Effector CD4-positive, alpha-beta T cell (primary cell): ENCODE data around the gene BRSK1.

Source experiments
- DNase-seq: peaks from one replicate; pipeline ENCODE4 v3.0.0-alpha.2; 2020

Gene BRSK1

DNA sequence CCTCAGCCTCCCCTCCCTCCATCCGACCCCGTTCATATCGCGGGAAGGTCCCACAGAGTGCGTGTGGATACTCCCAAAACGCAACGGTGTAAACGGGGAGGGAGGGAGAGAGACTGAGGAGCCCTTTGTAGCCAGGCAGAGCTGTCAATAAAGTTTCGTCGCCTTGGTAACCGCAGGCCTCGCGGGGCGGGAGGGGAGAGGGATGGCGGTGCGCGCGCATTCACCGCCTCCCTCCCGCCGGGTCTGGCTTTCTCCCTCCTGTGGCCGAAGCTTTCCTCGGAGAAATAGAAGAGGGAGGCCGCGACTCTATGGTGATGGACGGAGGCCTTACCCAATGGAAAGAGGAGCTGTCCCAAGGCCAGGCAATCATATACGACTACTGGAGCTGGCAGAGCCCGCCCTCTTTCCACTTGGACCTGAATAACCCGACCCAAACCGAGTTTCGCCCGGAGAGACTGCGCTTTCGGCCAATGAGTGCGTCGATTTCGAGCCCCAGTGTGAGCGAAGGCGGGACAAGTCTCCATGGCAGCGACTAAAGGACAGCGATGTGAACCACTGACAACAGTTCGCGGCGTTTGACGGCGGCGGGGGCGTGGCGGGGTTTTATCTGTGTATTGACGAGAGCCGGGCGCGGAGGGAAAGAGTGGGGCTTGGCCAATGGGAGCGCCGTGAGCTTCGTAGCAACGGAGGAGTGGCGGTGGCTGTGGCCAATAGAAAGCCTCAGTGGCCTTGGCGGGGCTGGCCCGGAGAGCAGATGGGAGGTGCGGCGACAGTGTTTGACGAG lies 55.5 kb downstream of the BRSK1 start, which contains the start of gene KMT5C:
Gene KMT5C, plus strand, starts transcription at position 772 of the 784 bp plus-strand sequence. CDS start 2,061 bp downstream, outside the sequence.
- DNase-seq: peak; percentile 100

DNA sequence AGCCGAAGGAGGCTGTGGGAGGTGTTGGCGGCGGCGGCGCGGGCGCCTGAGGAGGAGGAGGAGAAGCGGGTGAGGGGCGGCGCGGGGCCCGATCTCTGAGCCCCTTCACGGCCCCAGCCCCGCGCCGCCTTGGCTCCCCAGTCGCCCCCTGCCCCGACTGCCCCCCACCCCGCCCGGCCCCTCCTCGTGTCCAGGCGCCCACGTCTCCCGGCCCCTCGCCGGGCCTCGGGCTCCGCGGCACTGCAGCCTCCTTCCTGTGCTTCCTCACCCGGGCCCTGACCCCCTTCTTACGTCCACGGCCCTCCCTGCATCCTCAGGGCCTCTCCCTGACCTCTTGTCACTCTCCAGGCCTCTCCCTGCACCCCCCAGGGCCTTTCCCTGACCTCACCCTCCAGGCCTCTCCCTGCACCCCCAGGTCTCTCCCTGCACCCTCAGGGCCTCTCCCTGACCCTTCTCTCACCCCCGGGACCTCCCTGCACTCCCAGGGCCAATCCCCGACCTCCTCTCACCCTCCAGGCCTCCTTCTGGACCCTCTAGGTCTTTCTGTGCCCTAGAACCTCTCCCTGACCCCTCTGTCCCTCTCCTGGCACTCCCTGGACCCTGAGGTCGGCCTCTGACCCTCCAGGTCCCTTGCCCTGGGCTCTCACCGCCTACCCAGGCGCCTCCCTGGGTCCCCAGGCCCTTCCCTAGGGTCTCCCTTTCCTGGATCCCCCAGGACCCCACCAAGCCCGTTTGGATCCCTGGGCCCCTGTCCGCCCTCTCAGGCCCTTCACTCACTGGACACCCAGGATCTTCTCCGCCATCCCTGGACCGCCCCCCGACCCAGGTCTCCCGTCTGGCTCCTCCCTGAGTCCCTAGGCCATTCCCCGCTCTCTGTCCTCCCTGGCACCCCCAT lies 56.3 kb downstream of the BRSK1 start:
- no peak for DNase-seq

DNA sequence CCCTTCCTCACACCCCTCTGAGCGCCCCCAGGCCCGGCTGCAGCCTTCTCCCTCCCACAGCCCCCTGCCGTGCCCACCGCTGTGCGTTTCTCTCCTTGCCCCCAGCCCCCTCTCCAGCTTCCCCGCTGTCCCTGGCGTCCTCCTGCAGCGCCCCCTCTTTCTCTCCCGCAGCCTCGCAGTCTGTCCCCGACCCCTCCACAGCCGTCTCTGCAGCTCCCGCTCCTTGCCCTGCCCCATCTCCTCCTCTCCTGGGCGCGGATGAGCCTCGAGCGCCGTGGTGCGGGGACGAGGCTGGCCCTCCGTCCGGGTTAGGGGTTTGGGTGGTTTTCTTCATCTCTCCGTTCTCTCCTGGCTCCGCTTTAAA lies 57.0 kb downstream of the BRSK1 start:
- DNase-seq: no peak

DNA sequence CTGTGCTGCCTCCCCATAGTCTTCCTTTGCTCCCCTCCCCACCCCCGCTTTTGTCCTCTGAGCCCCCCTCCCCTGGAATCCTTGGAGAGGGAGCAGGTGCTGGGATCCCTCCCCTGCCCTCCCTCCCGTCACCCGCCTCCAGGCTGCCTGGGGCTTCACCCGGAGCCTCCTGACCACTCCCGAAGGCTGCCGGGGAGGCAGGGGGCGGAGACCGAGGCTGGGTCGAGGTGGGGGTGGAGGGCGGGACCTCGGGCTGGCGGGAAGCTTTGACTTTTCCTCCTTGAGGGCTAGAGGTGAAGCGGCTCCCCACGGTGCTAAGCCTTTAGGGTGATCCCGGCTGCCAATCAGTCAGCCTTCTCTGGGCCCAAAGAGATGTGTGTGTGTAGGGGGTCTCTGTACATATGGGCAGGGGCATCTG lies 57.4 kb downstream of the BRSK1 start:
- DNase-seq: no peak

DNA sequence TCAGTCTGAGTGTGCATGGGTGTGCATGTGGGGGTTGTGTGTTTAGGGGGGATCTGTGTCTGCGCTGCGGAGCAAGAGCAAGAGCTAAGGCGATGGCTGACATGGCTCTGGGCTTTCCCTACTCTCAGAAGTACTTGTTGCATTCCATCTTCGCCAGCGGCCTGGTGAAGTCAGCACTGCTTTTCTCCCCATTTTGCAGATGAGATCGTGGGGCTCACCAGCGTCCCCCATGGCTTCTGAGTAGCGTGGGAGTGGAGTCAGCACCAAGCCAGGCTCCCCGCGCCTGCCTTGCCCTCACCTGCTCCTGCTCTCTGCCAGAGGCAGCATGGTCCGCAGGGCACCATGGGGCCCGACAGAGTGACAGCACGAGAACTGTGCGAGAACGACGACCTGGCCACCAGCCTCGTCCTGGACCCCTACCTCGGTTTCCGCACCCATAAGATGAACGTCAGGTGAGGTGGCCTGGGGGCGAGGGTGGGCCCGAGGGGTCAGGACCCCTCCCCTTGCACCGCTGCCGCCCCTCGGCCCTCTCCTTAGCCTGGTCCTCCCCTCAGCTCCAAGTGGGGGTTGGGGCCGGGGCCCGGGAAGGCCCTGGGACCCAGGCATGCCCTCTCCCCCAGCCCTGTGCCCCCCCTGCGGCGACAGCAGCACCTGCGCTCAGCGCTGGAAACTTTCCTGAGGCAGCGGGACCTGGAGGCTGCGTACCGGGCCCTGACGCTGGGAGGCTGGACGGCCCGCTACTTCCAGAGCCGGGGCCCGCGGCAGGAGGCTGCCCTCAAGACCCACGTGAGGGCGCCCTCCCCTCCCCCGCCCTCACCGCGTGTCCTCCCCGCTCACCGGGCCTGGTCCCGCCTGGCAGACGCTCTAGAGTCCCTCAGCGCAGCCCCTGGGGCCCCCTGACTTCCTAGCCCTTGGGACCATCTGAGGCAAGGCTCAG lies 58.1 kb downstream of the BRSK1 start:
- DNase-seq: no peak

DNA sequence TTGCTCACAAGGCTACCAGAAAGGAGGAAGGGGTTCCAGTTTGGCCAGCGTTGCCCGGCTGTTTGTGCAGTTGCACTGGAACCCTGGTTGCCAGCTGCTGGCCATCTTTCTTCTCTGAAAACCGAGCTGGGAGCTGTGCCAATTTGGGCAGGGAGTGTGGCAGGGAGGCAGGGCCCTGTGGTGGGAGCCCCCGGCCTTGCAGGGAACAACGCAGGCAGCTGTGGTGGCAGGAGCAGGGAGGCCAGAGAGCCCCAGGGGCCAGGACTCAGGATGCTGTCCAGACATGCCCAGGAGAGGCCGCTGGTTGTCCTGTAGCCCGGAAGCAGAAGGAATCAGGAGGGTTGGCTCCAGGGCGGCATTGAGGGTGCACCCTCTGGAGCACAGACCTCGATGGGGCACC lies 60.6 kb downstream of the BRSK1 start:
- no peak for DNase-seq

DNA sequence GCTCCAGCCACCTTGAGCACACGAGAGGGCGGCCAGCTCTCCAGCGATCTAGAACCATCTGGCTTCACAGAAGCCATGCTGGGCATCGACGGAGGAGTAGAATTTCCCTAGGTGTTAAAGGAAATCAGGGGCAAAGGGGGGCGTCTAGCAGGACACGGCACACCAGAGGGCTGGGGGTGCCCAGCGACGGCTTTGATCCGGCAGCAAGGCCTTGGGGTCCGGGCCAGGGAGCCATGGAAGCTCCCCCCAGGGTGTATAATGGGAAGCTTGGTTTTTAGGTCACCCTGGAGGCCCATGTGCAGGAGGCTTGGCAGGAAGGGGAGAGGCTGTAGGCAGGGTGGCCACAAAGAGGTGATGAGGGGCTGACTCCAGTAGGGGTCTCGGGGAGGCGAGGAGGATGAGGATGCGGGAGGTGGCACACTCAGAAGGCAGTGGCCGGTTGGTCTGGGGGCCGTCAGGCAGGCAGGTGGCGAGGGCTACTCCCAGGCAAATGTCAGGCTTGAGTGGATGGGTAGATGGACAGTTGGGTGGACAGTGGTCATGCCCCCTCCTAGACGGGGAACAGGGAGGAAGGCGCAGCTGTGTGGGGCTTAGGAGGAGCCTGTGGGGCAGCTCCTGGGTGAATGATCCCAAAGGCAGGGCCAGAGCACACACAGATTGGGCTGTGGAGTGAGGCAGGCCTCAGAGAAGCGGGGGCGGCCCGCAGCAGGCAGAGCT lies 61.5 kb downstream of the BRSK1 start:
- no peak for DNase-seq

DNA sequence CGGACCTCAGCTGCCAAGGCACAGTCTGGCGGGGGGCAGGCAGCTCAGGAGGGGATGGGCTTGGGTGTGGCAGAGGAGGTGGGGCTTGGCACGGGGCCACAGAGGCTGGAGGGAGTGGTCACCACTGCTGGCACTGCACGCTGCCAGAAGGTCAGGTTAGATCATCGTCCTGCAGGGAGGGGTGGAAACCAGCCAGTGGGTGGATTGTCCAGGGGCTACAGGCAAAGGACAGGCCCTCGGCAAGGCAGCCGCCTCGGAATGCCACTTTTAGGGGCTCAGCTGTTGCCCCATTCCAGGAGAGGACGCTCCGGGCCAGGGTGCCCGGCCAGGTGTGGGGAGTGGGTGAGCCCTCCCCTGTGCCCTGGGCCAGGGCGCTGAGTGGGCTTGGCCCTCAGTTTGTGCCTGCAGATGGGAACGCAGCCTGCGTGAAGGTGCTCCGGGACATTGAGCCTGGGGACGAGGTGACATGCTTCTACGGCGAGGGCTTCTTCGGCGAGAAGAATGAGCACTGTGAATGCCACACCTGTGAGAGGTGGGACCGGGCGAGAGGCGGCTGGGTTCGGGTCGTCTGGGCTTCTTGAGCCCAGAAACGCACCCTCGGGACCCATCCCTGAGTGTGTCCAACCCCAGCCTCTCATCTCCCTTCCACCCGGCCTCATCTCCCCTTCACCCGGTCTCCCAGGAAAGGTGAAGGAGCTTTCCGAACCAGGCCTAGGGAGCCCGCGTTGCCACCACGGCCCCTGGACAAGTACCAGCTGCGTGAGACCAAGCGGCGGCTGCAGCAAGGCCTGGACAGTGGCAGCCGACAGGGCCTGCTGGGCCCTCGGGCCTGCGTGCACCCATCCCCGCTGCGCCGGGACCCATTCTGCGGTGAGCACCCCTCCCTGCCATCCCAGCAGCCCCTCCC lies 62.3 kb downstream of the BRSK1 start:
- DNase-seq: no peak

DNA sequence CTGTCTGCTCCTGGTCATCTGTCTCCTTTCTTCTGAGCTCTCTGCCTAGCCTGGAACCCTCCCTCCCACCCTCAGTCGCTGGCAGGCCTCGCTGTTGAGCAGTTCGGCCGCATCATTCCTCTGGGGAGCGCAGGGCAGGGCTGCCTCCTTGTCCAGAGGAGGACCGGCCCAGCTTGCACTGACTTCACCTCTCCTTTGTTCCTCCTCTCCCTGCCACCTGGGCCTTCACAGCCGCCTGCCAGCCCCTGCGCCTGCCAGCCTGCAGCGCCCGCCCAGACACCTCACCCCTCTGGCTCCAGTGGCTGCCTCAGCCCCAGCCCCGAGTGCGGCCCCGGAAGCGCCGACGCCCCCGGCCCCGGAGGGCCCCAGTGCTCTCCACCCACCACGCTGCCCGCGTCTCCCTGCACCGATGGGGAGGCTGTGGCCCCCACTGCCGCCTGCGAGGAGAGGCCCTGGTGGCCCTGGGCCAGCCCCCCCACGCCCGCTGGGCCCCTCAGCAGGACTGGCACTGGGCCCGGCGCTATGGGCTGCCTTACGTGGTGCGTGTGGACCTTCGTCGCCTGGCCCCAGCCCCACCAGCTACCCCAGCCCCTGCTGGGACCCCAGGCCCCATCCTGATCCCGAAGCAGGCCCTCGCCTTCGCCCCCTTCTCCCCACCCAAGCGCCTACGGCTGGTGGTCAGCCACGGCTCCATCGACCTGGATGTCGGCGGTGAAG lies 63.1 kb downstream of the BRSK1 start:
- DNase-seq: no peak

DNA sequence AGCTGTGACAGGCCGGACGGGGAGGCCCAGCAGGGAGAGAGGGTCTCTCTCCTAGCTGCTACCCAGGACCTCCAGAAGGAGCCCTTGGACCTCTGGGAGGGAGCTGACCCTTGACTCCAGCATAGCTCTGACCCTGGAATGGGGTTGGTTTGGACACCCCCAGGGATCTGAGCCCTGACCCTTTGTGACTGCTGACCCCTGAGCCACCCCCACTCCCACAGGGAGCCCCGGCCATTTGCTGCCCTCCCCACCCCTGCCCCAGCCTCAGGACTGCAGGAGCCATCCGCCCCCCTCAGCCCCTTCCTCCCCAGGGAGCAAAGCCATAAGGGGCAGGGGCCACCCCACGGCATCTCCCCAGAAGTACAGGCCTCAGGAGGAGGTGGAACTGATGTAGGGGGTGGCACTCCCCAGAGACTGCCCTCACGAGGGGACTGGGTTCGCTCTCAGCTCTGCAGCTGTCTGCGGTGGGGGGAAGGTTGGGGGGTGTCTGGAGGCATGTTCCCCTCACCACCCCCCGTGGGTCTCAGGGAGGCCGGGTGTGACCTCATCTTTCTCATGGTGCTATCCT lies 63.7 kb downstream of the BRSK1 start:
- DNase-seq: no peak

DNA sequence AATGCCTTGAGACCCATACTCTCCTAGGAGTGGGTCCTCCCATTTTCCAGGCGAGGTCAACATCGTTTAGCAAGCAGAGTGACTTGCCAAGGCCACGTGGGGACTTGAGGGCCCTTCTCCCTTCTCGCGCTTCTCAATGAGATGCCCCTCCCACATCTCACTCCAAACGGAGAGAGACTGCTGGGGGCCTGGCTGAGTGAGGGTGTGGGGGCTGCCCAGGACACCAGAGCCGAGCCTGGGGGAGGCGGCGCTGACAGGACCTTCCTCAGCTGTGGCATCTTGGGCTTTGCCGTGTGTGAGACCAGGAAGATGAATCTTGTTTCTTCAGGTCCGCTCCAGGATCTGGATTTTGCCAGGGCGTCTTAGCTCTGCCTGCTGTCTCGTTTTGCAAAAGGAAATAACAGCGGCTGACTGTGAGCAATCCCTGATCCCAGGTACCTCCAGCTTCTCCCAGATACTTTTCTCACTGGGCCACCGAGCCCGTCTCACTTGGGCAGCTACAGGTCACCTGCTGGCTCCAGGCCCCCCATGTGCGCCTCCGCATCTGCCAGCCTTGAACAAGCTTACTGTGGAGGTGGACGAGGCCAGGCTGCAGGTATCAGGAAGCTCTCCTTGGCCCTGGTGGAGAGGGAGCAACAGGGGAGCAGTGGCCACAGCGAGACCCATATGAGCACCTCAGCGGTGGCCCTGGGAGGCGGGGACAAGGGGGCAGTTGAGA lies 64.7 kb downstream of the BRSK1 start:
- no peak for DNase-seq

DNA sequence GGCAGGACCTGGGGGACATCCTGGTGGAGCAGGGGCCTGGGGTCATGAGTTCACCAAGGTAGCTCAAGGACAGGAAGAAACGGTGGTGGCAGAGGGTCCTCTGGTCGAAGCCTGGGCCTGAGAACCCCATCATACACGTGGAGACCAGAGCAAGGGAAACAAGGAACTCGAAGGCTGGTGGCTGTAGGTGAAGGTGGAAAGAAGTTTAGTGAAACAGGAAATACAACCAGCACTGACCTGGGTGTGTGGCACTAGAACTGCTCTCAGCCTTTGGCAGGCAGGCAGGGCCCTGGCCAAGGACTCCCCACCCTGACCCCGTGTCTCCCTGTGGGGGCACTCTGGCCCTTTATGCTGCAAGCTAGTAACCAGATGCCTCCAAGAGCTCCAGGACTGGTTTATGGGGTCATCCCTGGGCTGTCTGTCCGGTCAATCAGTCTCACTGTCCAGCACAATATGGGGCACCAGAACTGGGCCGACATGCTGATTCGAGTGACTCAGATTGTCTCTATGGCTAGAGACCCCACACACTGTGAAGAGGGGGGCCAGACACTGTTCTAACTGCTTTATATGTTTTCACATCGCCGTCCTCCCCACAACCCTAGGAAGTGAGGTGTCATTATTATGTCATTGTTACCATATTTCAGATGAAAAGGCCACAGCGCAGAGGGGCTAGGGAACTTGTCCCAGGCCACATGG lies 67.0 kb downstream of the BRSK1 start:
- DNase-seq: no peak

DNA sequence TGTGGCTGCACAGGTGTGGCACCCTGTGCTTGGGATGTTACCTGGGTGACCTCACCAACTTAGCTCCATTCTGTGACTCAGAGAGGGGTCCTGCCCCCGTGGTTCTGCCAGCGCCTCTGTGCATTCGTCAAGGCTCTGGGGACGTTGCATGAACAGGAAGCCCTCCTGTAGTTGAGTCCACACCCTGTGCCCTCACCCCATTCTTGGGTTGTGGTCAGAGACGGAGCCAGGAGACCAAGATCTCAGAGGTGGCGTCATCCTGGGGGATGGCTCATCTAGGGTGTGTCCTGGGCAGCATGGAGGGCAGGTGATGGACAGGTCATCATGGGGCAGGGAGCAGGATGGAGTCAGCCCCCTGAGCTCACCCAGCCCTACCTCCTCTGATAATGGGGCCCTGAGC lies 68.2 kb downstream of the BRSK1 start:
- no peak for DNase-seq

DNA sequence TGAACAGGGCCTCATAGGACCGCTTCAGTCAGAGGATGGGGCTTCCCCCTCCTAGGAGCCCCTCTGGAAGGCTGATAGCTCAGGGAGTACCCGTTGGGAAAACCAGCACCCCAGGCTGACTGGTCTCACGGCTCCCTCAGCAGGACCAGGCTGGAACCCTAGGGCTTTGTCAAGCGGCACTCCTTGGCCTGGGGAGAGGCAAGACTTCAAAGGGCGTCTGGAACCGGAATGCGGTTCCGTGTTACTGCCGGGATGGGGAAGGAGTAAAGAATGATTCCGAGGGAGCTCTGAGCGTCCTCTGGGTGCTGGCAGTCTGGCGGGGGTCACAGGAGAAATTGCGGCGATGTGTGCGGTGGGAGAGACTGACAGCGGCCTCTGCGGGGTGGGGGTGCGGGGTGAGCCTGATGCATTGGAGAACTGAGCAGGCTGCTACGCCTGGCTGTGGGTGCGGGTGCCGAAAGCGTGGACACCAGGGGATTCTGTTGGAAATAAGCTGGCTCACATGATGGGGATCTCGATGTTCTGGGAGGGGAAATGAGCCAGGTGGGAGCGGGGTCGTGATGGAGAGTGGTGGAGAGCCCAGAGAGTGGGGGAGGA lies 68.8 kb downstream of the BRSK1 start:
- DNase-seq: no peak

DNA sequence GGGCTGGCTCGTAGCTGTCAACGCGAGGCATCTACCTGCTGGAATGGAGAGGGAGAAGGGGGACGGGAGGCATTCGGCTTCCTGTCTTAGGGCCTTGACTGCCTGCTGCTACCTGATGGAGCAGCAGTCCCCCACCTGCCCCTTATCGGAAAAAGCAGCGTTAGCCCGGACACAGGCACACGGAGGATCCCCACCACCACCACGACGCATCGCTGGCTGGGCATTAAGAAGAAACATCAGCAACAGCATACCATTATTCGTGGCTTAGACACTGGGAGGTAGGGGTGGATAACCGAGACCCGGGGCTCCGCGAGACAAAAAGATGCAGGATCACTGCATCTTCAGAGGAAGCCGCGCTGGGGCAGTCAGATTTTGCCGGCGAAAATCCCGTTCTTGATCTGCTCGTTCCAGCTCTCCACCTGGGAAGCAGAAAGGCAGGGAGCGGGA lies 69.6 kb downstream of the BRSK1 start:
- no peak for DNase-seq

DNA sequence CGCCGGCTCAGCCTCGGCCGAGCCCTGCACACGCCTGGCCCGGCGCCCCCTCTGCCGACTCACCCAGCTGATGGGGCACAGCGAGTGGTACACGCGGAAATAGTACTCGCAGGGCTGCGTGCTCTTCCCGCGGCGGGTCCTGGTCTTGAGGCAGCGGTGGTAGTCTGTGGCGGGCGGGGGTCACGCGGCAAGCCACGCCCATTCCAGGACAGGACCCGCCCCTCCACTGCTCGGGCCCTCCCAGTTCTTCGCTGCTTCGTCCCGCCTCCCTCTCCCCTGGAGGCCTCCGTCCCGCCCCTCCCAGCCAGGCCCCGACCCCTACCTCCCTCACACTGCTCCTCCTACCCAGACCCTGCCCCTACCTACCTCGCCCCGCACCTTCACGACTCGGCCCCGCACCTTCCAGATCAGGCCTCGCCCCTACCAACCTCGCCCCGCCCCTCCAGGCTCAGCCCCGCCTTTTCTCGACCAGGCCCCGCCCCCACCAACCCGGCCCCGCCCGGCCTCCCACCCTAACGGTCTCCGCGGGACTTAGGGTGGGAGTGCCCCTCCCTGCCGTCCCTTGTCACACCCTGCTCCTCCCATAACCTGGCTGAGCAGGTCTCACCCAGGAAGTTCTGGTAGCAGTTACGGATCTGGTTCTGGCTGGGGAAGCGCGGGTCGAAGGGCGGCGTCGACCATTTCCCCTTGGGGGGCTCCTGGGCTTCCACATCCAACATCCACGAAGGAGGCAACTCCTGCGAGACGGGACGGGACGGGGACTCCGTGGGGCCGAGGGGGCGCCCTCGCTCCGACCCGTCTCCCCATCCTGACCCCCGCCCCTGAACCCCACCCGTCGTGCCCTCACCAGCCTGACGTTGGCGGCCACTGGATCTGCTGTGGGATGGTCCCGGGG lies 70.3 kb downstream of the BRSK1 start:
- peak; percentile 55 for DNase-seq

DNA sequence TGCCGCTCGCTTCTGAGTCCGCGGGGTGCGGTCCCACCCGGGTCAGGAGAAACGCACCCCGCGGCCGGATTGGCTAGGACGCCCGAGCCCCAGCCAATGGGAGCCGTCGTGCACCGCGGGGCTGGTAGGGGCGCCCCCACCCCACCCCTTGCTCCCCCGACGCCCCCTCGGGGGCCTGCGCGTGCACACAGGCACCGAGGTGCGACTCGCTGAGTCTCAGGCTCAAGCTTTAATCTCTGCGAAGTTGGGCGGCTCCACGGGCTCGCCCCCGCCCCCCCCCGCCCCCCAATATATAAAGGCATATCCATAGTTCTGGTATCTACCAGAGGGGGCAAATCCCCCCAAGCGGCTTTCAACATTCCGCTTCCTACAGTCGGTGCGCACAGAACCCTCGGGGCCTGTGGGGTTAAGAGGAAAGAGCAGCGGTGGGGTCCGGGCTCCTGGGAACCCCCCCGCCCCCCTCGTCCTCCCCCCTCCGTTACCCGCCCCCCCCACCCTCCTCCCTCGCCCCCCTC lies 71.0 kb downstream of the BRSK1 start, which contains the start of gene COX6B2:
Gene COX6B2, minus strand, starts transcription at position 22 of the 515 bp plus-strand sequence. CDS start 198 bp downstream, outside the sequence.
- DNase-seq: no peak
